K562 (cell line): ENCODE data around the gene RHNO1. TPM values are rescaled to one million over a fixed set of nuclear protein-coding genes. Genes with fewer than 3 reads are reported as not detected.

Experiments
- ARNT ChIP-seq, 2 experiments: fragments of 450-650 bp; IDR thresholded peaks; 2 replicates each; pipeline ENCODE4 v1.6.1; 2016; ENCODE audit warnings: mild to moderate bottlenecking in 1 of 2
- BDP1 ChIP-seq: IDR thresholded peaks from 3 replicates; pipeline ENCODE4 v1.6.1; 2011; ENCODE audit not compliant: insufficient read length, insufficient read depth
- HDAC2 ChIP-seq: fragments of 450-650 bp; IDR thresholded peaks from 2 replicates; pipeline ENCODE4 v1.6.1; 2016; ENCODE audit warnings: mild to moderate bottlenecking
- MBD2 ChIP-seq: sonication (generic); IDR thresholded peaks from 2 replicates; pipeline ENCODE4 v1.6.1; 2016; ENCODE audit warnings: low read depth, borderline replicate concordance
- SMARCE1 ChIP-seq: fragments of 450-650 bp; IDR thresholded peaks from 2 replicates; pipeline ENCODE4 v1.7.1; 2016; ENCODE audit warnings: mild to moderate bottlenecking
- TEAD1 ChIP-seq, 2 experiments: fragments of 450-650 bp in 1 of 2; sonication (generic) in 1 of 2; formaldehyde crosslinking; IDR thresholded peaks; 2 replicates each; pipeline versions ENCODE4 v1.4.0 to v1.8.0; 2020 to 2022; ENCODE audit warnings: mild to moderate bottlenecking in 2 of 2, missing genetic modification reagents in 1 of 2
- ZC3H11A ChIP-seq: IDR thresholded peaks from 2 replicates; pipeline ENCODE4 v1.6.1; 2012; ENCODE audit warnings: low read depth, low read length, improper control_type of control experiment
- polyA plus RNA-seq, 8 experiments: library from polyadenylated mRNA; depleted of rRNA in 4 of 8; stranded (reverse) in 5 of 8; unstranded in 3 of 8; fragments of >200 nt; fragmentation: Nextera tagmentation in 2 of 8; fragmentation: Illumina TruSeq in 1 of 8; extraction: Ambion mirVana in 2 of 8; extraction: Trizol in 1 of 8; gene quantifications; 2 replicates each; pipeline versions ENCODE4 v1.2.1 to v1.2.3, GENCODE V29; 2011 to 2014; ENCODE audit warnings: inconsistent platforms in 1 of 8, missing spikeins in 1 of 8
- total RNA-seq, 7 experiments: library from RNA; depleted of rRNA in 6 of 7; stranded (reverse); fragments of >200 nt in 6 of 7; fragmentation: Illumina TruSeq in 2 of 7; extraction: Trizol in 2 of 7; gene quantifications; 2 replicates each; pipeline versions ENCODE4 v1.2.1 to v1.2.3, GENCODE V29; 2011 to 2021; ENCODE audit warnings: low replicate concordance in 1 of 7
- TF ChIP-seq, protein P1 (sequence below): fragments of 450-650 bp; IDR thresholded peaks from 2 replicates; pipeline ENCODE4 v1.6.1; 2016; ENCODE audit warnings: low read depth
- TF ChIP-seq, protein P2 (sequence below): fragments of 450-650 bp; IDR thresholded peaks from one replicate; pipeline ENCODE4 v1.6.1; 2018; ENCODE audit warnings: mild to moderate bottlenecking, moderate library complexity; ENCODE audit not compliant: partially characterized antibody
- TF ChIP-seq, protein P3 (sequence below), 2 experiments: fragments of 250-450 bp in 1 of 2; fragments of 450-650 bp in 1 of 2; sonication (Bioruptor Pico) in 1 of 2; IDR thresholded peaks; 2 replicates each; pipeline versions ENCODE4 v1.6.1 to v1.8.0; 2016 to 2021; ENCODE audit warnings: mild to moderate bottlenecking in 2 of 2, moderate library complexity in 2 of 2, missing compliant biosample characterization in 1 of 2, missing genetic modification characterization in 1 of 2
- TF ChIP-seq, protein P4 (sequence below): sonication (generic); formaldehyde crosslinking; IDR thresholded peaks from 2 replicates; pipeline ENCODE4 v1.8.1; 2023; ENCODE audit warnings: mild to moderate bottlenecking, missing genetic modification reagents

Gene RHNO1
- total and polyA plus RNA-seq, 9 of the 15 experiments (the other 6 are each of a cell fraction or from before 2014, with no cell fraction given): 20.8 to 62.7 (median 28.8) TPM

DNA sequence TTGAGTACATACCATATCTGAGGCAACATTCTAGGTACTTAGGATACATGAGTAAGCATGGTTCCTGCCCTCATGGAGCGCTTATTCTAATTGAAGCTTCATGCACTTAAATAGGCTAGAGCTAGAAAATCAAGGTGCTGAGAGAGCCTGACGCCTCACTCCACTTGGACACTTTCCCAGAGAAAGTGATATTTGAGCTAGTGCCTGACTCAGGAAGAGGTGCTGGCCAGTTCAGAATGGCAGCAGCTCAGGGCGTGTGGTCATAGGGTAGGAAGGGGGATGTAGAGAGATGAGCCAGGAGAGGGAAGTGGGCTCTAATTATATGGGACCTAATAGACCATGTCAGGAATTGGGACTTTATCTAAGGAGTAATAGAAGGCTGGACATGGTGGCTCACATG, 47.0 kb downstream of the RHNO1 start (continued):
- TF ChIP-seq, protein P1, sequence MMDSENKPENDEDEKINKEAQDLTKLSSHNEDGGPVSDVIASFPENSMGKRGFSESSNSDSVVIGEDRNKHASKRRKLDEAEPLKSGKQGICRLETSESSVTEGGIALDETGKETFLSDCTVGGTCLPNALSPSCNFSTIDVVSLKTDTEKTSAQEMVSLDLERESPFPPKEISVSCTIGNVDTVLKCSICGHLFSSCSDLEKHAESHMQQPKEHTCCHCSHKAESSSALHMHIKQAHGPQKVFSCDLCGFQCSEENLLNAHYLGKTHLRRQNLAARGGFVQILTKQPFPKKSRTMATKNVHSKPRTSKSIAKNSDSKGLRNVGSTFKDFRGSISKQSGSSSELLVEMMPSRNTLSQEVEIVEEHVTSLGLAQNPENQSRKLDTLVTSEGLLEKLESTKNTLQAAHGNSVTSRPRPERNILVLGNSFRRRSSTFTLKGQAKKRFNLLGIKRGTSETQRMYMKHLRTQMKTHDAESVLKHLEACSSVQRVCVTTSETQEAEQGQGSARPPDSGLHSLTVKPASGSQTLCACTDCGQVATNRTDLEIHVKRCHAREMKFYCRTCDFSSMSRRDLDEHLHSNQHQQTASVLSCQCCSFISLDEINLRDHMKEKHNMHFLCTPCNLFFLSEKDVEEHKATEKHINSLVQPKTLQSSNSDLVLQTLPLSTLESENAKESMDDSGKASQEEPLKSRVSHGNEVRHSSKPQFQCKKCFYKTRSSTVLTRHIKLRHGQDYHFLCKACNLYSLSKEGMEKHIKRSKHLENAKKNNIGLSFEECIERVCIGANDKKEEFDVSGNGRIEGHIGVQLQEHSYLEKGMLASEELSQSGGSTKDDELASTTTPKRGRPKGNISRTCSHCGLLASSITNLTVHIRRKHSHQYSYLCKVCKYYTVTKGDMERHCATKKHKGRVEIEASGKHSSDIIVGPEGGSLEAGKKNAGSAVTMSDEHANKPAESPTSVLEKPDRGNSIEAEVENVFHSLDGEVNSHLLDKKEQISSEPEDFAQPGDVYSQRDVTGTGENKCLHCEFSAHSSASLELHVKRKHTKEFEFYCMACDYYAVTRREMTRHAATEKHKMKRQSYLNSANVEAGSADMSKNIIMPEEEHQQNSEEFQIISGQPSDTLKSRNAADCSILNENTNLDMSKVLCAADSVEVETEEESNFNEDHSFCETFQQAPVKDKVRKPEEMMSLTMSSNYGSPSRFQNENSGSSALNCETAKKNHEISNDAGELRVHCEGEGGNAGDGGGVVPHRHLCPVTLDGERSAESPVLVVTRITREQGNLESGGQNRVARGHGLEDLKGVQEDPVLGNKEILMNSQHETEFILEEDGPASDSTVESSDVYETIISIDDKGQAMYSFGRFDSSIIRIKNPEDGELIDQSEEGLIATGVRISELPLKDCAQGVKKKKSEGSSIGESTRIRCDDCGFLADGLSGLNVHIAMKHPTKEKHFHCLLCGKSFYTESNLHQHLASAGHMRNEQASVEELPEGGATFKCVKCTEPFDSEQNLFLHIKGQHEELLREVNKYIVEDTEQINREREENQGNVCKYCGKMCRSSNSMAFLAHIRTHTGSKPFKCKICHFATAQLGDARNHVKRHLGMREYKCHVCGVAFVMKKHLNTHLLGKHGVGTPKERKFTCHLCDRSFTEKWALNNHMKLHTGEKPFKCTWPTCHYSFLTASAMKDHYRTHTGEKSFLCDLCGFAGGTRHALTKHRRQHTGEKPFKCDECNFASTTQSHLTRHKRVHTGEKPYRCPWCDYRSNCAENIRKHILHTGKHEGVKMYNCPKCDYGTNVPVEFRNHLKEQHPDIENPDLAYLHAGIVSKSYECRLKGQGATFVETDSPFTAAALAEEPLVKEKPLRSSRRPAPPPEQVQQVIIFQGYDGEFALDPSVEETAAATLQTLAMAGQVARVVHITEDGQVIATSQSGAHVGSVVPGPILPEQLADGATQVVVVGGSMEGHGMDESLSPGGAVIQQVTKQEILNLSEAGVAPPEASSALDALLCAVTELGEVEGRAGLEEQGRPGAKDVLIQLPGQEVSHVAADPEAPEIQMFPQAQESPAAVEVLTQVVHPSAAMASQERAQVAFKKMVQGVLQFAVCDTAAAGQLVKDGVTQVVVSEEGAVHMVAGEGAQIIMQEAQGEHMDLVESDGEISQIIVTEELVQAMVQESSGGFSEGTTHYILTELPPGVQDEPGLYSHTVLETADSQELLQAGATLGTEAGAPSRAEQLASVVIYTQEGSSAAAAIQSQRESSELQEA: no peak
- TF ChIP-seq ZC3H11A: no peak
- TF ChIP-seq MBD2: no peak
- TF ChIP-seq HDAC2: no peak
- TF ChIP-seq, protein P2, sequence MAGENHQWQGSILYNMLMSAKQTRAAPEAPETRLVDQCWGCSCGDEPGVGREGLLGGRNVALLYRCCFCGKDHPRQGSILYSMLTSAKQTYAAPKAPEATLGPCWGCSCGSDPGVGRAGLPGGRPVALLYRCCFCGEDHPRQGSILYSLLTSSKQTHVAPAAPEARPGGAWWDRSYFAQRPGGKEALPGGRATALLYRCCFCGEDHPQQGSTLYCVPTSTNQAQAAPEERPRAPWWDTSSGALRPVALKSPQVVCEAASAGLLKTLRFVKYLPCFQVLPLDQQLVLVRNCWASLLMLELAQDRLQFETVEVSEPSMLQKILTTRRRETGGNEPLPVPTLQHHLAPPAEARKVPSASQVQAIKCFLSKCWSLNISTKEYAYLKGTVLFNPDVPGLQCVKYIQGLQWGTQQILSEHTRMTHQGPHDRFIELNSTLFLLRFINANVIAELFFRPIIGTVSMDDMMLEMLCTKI: no peak
- no peak for TF ChIP-seq TEAD1 (CRISPR knock-in tag; IDR thresholded peaks at IDR 0.05)
- TF ChIP-seq, protein P3, sequence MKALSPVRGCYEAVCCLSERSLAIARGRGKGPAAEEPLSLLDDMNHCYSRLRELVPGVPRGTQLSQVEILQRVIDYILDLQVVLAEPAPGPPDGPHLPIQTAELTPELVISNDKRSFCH (CRISPR knock-in tag; IDR thresholded peaks at IDR 0.05): no peak
- TF ChIP-seq, protein P3 (tag; IDR thresholded peaks at IDR 0.05): no peak
- no peak for TF ChIP-seq ARNT (IDR thresholded peaks at IDR 0.05)
- TF ChIP-seq, protein P4, sequence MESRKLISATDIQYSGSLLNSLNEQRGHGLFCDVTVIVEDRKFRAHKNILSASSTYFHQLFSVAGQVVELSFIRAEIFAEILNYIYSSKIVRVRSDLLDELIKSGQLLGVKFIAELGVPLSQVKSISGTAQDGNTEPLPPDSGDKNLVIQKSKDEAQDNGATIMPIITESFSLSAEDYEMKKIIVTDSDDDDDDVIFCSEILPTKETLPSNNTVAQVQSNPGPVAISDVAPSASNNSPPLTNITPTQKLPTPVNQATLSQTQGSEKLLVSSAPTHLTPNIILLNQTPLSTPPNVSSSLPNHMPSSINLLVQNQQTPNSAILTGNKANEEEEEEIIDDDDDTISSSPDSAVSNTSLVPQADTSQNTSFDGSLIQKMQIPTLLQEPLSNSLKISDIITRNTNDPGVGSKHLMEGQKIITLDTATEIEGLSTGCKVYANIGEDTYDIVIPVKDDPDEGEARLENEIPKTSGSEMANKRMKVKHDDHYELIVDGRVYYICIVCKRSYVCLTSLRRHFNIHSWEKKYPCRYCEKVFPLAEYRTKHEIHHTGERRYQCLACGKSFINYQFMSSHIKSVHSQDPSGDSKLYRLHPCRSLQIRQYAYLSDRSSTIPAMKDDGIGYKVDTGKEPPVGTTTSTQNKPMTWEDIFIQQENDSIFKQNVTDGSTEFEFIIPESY (CRISPR knock-in tag): no peak
- TF ChIP-seq SMARCE1: no peak
- no peak for TF ChIP-seq BDP1
